Measurements from ENCODE around the gene CACNG6.

GRCh38 chr19:54013866-54014265 is 22.4 kb downstream of the CACNG6 start:
- TF ChIP-seq TEAD1 (CRISPR knock-in tag; IDR thresholded peaks at IDR 0.05): no peak
- TF ChIP-seq, protein P1, sequence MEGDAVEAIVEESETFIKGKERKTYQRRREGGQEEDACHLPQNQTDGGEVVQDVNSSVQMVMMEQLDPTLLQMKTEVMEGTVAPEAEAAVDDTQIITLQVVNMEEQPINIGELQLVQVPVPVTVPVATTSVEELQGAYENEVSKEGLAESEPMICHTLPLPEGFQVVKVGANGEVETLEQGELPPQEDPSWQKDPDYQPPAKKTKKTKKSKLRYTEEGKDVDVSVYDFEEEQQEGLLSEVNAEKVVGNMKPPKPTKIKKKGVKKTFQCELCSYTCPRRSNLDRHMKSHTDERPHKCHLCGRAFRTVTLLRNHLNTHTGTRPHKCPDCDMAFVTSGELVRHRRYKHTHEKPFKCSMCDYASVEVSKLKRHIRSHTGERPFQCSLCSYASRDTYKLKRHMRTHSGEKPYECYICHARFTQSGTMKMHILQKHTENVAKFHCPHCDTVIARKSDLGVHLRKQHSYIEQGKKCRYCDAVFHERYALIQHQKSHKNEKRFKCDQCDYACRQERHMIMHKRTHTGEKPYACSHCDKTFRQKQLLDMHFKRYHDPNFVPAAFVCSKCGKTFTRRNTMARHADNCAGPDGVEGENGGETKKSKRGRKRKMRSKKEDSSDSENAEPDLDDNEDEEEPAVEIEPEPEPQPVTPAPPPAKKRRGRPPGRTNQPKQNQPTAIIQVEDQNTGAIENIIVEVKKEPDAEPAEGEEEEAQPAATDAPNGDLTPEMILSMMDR (IDR thresholded peaks at IDR 0.05): no peak
- no peak for TF ChIP-seq E2F5 (CRISPR knock-in tag; IDR thresholded peaks at IDR 0.05)
- TF ChIP-seq ARID4B (CRISPR knock-in tag; IDR thresholded peaks at IDR 0.05; ENCODE audit: borderline replicate concordance): no peak
- no peak for TF ChIP-seq SMAD3 (CRISPR knock-in tag; IDR thresholded peaks at IDR 0.05; ENCODE audit: borderline replicate concordance)
- no peak for TF ChIP-seq ESRRA (CRISPR knock-in tag; IDR thresholded peaks at IDR 0.05; ENCODE audit: borderline replicate concordance)
- no peak for TF ChIP-seq FOXK1 (CRISPR knock-in tag; IDR thresholded peaks at IDR 0.05)
- TF ChIP-seq CREM (CRISPR knock-in tag; IDR thresholded peaks at IDR 0.05): no peak
- TF ChIP-seq HMGA2 (CRISPR knock-in tag; IDR thresholded peaks at IDR 0.05): no peak
- TF ChIP-seq NR1H2 (CRISPR knock-in tag; IDR thresholded peaks at IDR 0.05): no peak
- TF ChIP-seq ZBTB21 (CRISPR knock-in tag; IDR thresholded peaks at IDR 0.05; ENCODE audit: borderline replicate concordance): no peak
- TF ChIP-seq ATF6 (CRISPR knock-in tag; IDR thresholded peaks at IDR 0.05): no peak
